ENCODE measurements around the gene NSD1.
"Not testable (repeated sequence)": the region's sequence is repeated elsewhere in the genome, so short reads cannot be mapped to it uniquely, and the experiment has no call there.

The NSD1 gene

DNA sequence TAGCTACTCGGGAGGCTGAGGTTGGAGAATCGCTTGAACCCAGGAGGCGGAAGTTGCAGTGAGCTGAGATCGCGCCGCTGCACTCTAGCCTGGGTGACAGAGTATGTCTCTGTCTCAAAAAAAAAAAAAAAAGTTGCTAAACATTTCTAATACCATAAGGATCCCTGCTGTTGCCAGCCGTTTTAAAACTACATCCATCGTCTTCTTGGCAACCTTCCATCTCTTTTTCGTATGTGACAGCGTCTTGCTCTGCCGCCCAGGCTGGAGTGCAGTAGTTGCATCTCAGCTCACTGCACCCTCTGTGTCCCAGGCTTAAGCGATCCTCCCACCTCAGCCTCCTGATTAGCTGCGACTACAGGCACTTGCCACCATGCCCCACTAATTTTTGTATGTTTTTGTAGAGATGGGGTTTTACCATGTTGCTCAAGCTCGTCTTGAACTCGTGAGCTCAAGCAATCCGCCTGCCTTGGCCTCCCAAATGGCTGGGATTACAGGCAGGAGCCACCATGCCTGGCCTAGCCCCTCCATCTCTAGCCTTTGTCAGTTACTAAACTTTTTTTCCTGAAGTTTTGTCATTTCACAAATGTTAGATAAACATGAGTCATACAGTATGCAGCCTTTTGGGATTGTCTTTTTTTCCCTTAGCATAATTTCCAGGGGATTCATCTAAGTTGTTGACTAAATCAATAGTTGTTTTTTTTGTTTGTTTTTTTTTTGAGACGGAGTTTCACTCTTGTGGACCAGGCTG is 13.5 kb downstream of the NSD1 start:
- Histone ChIP-seq H3K27me3 (ENCODE audit: insufficient read depth, low read length) (no peaks in the 10 kb centered on the region), H2AFZ (ENCODE audit: low read depth, low read length) (no peak overlapping the region), H3K9me3 (ENCODE audit: low read length) (no peaks in the 10 kb centered on the region), H3K4me3 (ENCODE audit: low read length) (no peak overlapping the region), H3K36me3 (ENCODE audit: insufficient read depth, low read length) (no peaks in the 10 kb centered on the region), H3K4me1 (ENCODE audit: insufficient read depth, low read length) (no peaks in the 10 kb centered on the region)

- not testable (repeated sequence) for H3K4me3 ChIP-seq (ENCODE audit: low read length); H3K9me3 ChIP-seq (ENCODE audit: low read length); H3K36me3 ChIP-seq (ENCODE audit: insufficient read depth, low read length); H2AFZ ChIP-seq (ENCODE audit: low read depth, low read length); H3K4me1 ChIP-seq (ENCODE audit: insufficient read depth, low read length); H3K27me3 ChIP-seq (ENCODE audit: insufficient read depth, low read length)
Observed at GRCh38 chr5:177150061-177150460, 16.5 kb downstream of the NSD1 start.

GRCh38 chr5:177154003-177154643 is 20.6 kb downstream of the NSD1 start:
- Histone ChIP-seq H3K4me3 (ENCODE audit: low read length) (no peak overlapping the region), H3K4me1 (ENCODE audit: insufficient read depth, low read length) (no peaks in the 10 kb centered on the region), H3K27me3 (ENCODE audit: insufficient read depth, low read length) (no peaks in the 10 kb centered on the region), H3K9me3 (ENCODE audit: low read length) (no peaks in the 10 kb centered on the region), H2AFZ (ENCODE audit: low read depth, low read length) (no peak overlapping the region), H3K36me3 (ENCODE audit: insufficient read depth, low read length) (no peaks in the 10 kb centered on the region)

- Histone ChIP-seq H3K9me3 (ENCODE audit: low read length) (no peaks in the 10 kb centered on the region), H3K4me3 (ENCODE audit: low read length) (no peak overlapping the region), H3K4me1 (ENCODE audit: insufficient read depth, low read length) (no peaks in the 10 kb centered on the region), H3K27me3 (ENCODE audit: insufficient read depth, low read length) (no peaks in the 10 kb centered on the region), H2AFZ (ENCODE audit: low read depth, low read length) (no peak overlapping the region), H3K36me3 (ENCODE audit: insufficient read depth, low read length) (no peaks in the 10 kb centered on the region)
Observed at GRCh38 chr5:177162379-177162778, 28.8 kb downstream of the NSD1 start.

DNA sequence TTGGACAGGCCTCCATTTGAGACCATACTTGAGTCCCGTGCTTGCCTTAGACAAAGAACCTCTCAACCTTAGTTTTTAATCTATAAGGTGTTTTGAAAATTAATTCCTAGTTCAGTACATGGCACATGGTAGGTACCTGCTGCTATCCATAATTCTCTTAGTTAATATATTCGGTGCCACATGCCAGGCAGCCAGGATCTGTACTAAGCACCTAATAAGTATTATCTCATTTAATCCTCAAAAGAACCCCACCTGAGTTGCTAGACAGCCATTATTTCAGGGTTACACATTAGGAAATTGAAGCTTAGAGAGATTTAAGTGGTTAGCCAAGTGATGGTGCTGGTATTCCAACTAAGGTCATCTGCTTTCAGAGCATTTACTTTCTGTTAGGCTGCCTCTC is 29.9 kb downstream of the NSD1 start:
- no peaks in the 10 kb centered on the region for H3K36me3 ChIP-seq (ENCODE audit: insufficient read depth, low read length)
- H3K27me3 ChIP-seq (ENCODE audit: insufficient read depth, low read length), result no peaks in the 10 kb centered on the region
- no peak overlapping the region for H2AFZ ChIP-seq (ENCODE audit: low read depth, low read length)
- no peaks in the 10 kb centered on the region for H3K9me3 ChIP-seq (ENCODE audit: low read length)
- H3K4me1 ChIP-seq (ENCODE audit: insufficient read depth, low read length), result no peaks in the 10 kb centered on the region
- H3K4me3 ChIP-seq (ENCODE audit: low read length), result no peak overlapping the region

- H3K4me1 ChIP-seq (ENCODE audit: insufficient read depth, low read length), result no peaks in the 10 kb centered on the region
- no peaks in the 10 kb centered on the region for H3K27me3 ChIP-seq (ENCODE audit: insufficient read depth, low read length)
- H3K36me3 ChIP-seq (ENCODE audit: insufficient read depth, low read length), result no peaks in the 10 kb centered on the region
- H3K9me3 ChIP-seq (ENCODE audit: low read length), result no peaks in the 10 kb centered on the region
- no peak overlapping the region for H3K4me3 ChIP-seq (ENCODE audit: low read length)
- H2AFZ ChIP-seq (ENCODE audit: low read depth, low read length), result no peak overlapping the region
Observed at GRCh38 chr5:177169271-177169670, 35.7 kb downstream of the NSD1 start.

DNA sequence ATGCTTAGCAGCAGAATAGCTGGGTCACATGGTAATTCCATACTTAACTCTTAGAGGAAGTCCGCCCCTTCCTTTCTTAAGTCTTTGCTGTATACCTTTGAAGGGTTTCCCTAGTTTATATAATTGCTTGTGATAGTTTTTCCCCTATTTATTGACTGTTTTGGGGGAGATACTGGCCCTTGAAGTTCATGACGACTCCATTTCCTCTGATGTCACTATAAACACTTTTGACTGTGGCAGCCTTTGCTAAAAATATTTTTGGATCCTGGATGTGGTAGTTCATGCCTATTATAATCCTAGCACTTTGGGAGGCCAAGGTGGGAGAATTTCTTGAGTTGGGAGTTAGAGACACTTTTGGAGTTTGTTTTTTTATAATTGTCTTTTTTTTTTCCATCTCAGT is 38.4 kb downstream of the NSD1 start:
- no peak overlapping the region for H2AFZ ChIP-seq (ENCODE audit: low read depth, low read length)
- H3K27me3 ChIP-seq (ENCODE audit: insufficient read depth, low read length), result no peaks in the 10 kb centered on the region
- no peaks in the 10 kb centered on the region for H3K4me1 ChIP-seq (ENCODE audit: insufficient read depth, low read length)
- H3K36me3 ChIP-seq (ENCODE audit: insufficient read depth, low read length), result no peaks in the 10 kb centered on the region
- no peak overlapping the region for H3K4me3 ChIP-seq (ENCODE audit: low read length)
- no peaks in the 10 kb centered on the region for H3K9me3 ChIP-seq (ENCODE audit: low read length)

GRCh38 chr5:177175336-177175735 is 41.8 kb downstream of the NSD1 start:
- Histone ChIP-seq H3K4me1 (ENCODE audit: insufficient read depth, low read length) (no peaks in the 10 kb centered on the region), H3K4me3 (ENCODE audit: low read length) (no peak overlapping the region), H3K9me3 (ENCODE audit: low read length) (no peaks in the 10 kb centered on the region), H3K36me3 (ENCODE audit: insufficient read depth, low read length) (no peaks in the 10 kb centered on the region), H3K27me3 (ENCODE audit: insufficient read depth, low read length) (no peaks in the 10 kb centered on the region), H2AFZ (ENCODE audit: low read depth, low read length) (no peak overlapping the region)

- Histone ChIP-seq H3K27me3 (ENCODE audit: insufficient read depth, low read length) (no peaks in the 10 kb centered on the region), H3K9me3 (ENCODE audit: low read length) (no peaks in the 10 kb centered on the region), H3K4me3 (ENCODE audit: low read length) (no peak overlapping the region), H3K4me1 (ENCODE audit: insufficient read depth, low read length) (no peaks in the 10 kb centered on the region), H3K36me3 (ENCODE audit: insufficient read depth, low read length) (no peaks in the 10 kb centered on the region), H2AFZ (ENCODE audit: low read depth, low read length) (no peak overlapping the region)
Observed at GRCh38 chr5:177176175-177176711, 42.7 kb downstream of the NSD1 start.

DNA sequence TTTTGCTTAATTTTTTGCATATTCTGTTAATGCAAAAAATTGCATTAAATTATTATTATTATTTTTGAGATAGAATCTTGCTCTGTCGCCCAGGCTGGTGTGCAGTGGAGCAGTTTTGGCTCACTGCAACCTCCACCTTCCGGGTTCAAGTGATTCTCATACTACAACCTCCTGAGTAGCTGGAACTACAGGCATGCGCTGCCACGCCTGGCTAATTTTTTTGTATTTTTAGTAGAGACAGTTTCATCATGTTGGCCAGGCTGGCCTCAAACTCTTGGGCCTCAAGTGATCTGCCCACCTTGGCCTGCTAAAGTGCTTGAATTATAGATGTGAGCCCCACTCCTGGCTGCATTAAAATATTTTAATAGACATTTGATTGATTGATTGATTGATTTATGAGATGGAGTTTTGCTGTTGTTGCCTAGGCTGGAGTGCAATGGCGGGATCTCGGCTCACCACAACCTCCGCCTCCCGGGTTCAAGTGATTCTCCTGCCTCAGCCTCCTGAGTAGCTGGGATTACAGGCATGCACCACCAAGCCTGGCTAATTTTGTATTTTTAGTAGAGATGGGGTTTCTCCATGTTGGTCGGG is 44.4 kb downstream of the NSD1 start:
- not testable (repeated sequence) for H3K9me3 ChIP-seq (ENCODE audit: low read length); H3K36me3 ChIP-seq (ENCODE audit: insufficient read depth, low read length); H2AFZ ChIP-seq (ENCODE audit: low read depth, low read length); H3K4me1 ChIP-seq (ENCODE audit: insufficient read depth, low read length); H3K4me3 ChIP-seq (ENCODE audit: low read length); H3K27me3 ChIP-seq (ENCODE audit: insufficient read depth, low read length)

GRCh38 chr5:177178733-177179304 is 45.2 kb downstream of the NSD1 start:
- H3K4me3 ChIP-seq (ENCODE audit: low read length), result no peak overlapping the region
- no peaks in the 10 kb centered on the region for H3K4me1 ChIP-seq (ENCODE audit: insufficient read depth, low read length)
- no peaks in the 10 kb centered on the region for H3K9me3 ChIP-seq (ENCODE audit: low read length)
- H3K27me3 ChIP-seq (ENCODE audit: insufficient read depth, low read length), result no peaks in the 10 kb centered on the region
- H3K36me3 ChIP-seq (ENCODE audit: insufficient read depth, low read length), result no peaks in the 10 kb centered on the region
- no peak overlapping the region for H2AFZ ChIP-seq (ENCODE audit: low read depth, low read length)

DNA sequence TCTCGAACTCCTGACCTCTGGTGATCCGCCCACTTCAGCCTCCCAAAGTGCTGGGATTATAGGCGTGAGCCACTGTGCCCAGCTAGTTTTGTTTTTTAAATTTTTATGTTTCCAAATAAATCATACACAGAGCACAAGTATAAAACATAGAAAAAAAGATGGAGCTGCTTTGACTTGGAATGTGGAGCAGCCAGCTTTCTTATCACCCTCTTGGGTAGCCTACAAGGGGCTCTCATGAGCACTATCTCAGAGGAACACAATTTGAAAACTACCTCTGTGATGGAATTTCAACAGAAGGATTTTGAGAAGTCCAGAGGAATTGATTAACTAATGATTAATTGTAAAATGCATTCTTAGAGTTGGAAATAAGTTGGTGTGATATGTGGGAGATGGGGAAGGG is 45.9 kb downstream of the NSD1 start:
- H3K9me3 ChIP-seq (ENCODE audit: low read length), result no peaks in the 10 kb centered on the region
- no peaks in the 10 kb centered on the region for H3K27me3 ChIP-seq (ENCODE audit: insufficient read depth, low read length)
- no peaks in the 10 kb centered on the region for H3K4me1 ChIP-seq (ENCODE audit: insufficient read depth, low read length)
- H3K4me3 ChIP-seq (ENCODE audit: low read length), result no peak overlapping the region
- no peaks in the 10 kb centered on the region for H3K36me3 ChIP-seq (ENCODE audit: insufficient read depth, low read length)
- H2AFZ ChIP-seq (ENCODE audit: low read depth, low read length), result no peak overlapping the region

GRCh38 chr5:177183142-177183541 is 49.6 kb downstream of the NSD1 start:
- Histone ChIP-seq H3K36me3 (ENCODE audit: insufficient read depth, low read length) (no peaks in the 10 kb centered on the region), H3K27me3 (ENCODE audit: insufficient read depth, low read length) (no peaks in the 10 kb centered on the region), H3K4me1 (ENCODE audit: insufficient read depth, low read length) (no peaks in the 10 kb centered on the region), H3K9me3 (ENCODE audit: low read length) (no peaks in the 10 kb centered on the region), H3K4me3 (ENCODE audit: low read length) (no peak overlapping the region), H2AFZ (ENCODE audit: low read depth, low read length) (no peak overlapping the region)

Measured in neuron (in vitro differentiated cells).